PC-3 (cell line): ENCODE data around the gene EXO5. TPM values are rescaled to one million over a fixed set of nuclear protein-coding genes. Genes with fewer than 3 reads are reported as not detected.

Source experiments
- ATAC-seq: fragments of 200-7000 bp; cut with Tn5 transposase; 2 replicates; pipeline ENCODE4 v1.9.1; 2020; ENCODE audit warnings: mild to moderate bottlenecking, moderate library complexity
- BruUV-seq: library from RNA; stranded (reverse); fragments of 400-500 nt; replicated peaks from 2 replicates; lab custom pipeline; 2021; lab: Mats Ljungman, UMichigan
- CTCF ChIA-PET: fragments of 300-600 bp; sonication (Branson Sonifier 250); formaldehyde crosslinking; loops from one replicate; lab custom pipeline; 2022; ENCODE audit warnings: antibody characterized with exemption; lab: Charles Lee
- POLR2A ChIA-PET: fragments of 300-600 bp; sonication (Branson Sonifier 250); formaldehyde crosslinking; loops from one replicate; lab custom pipeline; 2022; ENCODE audit warnings: antibody characterized with exemption; ENCODE audit not compliant: unreplicated experiment; lab: Charles Lee
- DNase-seq: peaks from one replicate; pipeline ENCODE4 v3.0.0-alpha.2; 2015
- H2AFZ ChIP-seq: fragments of 300-600 bp; sonication (generic); 2 replicates; pipeline ENCODE4 v1.6.0; 2016; ENCODE audit warnings: antibody characterized with exemption, low read length
- H3F3A ChIP-seq: fragments of 300-600 bp; sonication (generic); one replicate; pipeline ENCODE4 v1.6.0; 2017; ENCODE audit warnings: antibody characterized with exemption, low read length, control low read depth, mild to moderate bottlenecking; ENCODE audit not compliant: unreplicated experiment
- H3K27ac ChIP-seq: fragments of 300-600 bp; sonication (generic); 2 replicates; pipeline ENCODE4 v1.5.1; 2016; ENCODE audit warnings: mild to moderate bottlenecking, low read length
- H3K27me3 ChIP-seq: fragments of 300-600 bp; sonication (generic); 2 replicates; pipeline ENCODE4 v1.6.1; 2016; ENCODE audit warnings: low read length, mixed read lengths
- H3K36me3 ChIP-seq: fragments of 300-600 bp; sonication (generic); 2 replicates; pipeline ENCODE4 v1.6.1; 2016; ENCODE audit warnings: low read depth, mixed run types, low read length, mixed read lengths
- H3K4me1 ChIP-seq: fragments of 300-600 bp; sonication (generic); 2 replicates; pipeline ENCODE4 v1.5.1; 2016; ENCODE audit warnings: low read length; ENCODE audit not compliant: insufficient read depth
- H3K4me2 ChIP-seq: fragments of 300-600 bp; sonication (generic); 2 replicates; pipeline ENCODE4 v1.6.0; 2016; ENCODE audit warnings: low read length
- H3K4me3 ChIP-seq: fragments of 300-600 bp; sonication (generic); 2 replicates; pipeline ENCODE4 v1.5.1; 2016; ENCODE audit warnings: mild to moderate bottlenecking, low read length, mixed read lengths
- H3K79me2 ChIP-seq: fragments of 300-600 bp; sonication (generic); 2 replicates; pipeline ENCODE4 v1.6.1; 2017; ENCODE audit warnings: low read length, mixed read lengths
- H3K9ac ChIP-seq: fragments of 300-600 bp; sonication (generic); 2 replicates; pipeline ENCODE4 v1.6.0; 2016; ENCODE audit warnings: mild to moderate bottlenecking, low read length
- H3K9me2 ChIP-seq: fragments of 300-600 bp; sonication (generic); replicated peaks from 2 replicates; pipeline ENCODE4 v1.6.1; 2016; ENCODE audit warnings: mixed run types, low read length, mixed read lengths
- H3K9me3 ChIP-seq: fragments of 300-600 bp; sonication (generic); 2 replicates; pipeline ENCODE4 v1.6.1; 2016; ENCODE audit warnings: low read length, mixed read lengths
- H4K20me1 ChIP-seq: fragments of 300-600 bp; sonication (generic); 2 replicates; pipeline ENCODE4 v1.6.1; 2016; ENCODE audit warnings: low read length, mixed read lengths
- CTCF ChIP-seq: fragments of 300-600 bp; sonication (generic); conservative IDR thresholded peaks from 2 replicates; pipeline ENCODE4 v1.5.1; 2017; ENCODE audit warnings: antibody characterized with exemption, low read depth, mild to moderate bottlenecking, low read length
- EZH2 ChIP-seq: fragments of 300-600 bp; sonication (generic); IDR thresholded peaks from one replicate; pipeline ENCODE4 v1.6.1; 2017; ENCODE audit warnings: antibody characterized with exemption, mild to moderate bottlenecking, low read length; ENCODE audit not compliant: unreplicated experiment
- EZH2phosphoT487 ChIP-seq: fragments of 300-600 bp; sonication (generic); IDR thresholded peaks from 2 replicates; pipeline ENCODE4 v1.6.1; 2018; ENCODE audit warnings: mild to moderate bottlenecking, antibody characterized with exemption, low read length, borderline replicate concordance
- intact Hi-C: fragments of 100-400 bp; cut with micrococcal nuclease; formaldehyde crosslinking; loops from 2 replicates; pipeline ENCODE4 v1.9.0; 2023
- total RNA-seq: library from RNA; depleted of rRNA; stranded (reverse); fragments of >200 nt; gene quantifications from 2 replicates; pipeline ENCODE4 v1.2.3, GENCODE V29; 2014

Gene EXO5
- total RNA-seq, 1 experiment from 2014 or later, result 7.4 TPM

- CTCF ChIA-PET, result no interaction called here
- intact Hi-C loops, result no loop called here
- no peaks in the 10 kb centered on the region for H4K20me1 ChIP-seq
- no peak overlapping the region for H3K4me2 ChIP-seq
- H3K27me3 ChIP-seq, result no peaks in the 10 kb centered on the region
- peaks cover 29% of the 10 kb centered on the region for H3K9me3 ChIP-seq
- no peaks in the 10 kb centered on the region for H3K9me2 ChIP-seq
- no peaks in the 10 kb centered on the region for H3K4me1 ChIP-seq
- no peak overlapping the region for H3K27ac ChIP-seq
- H2AFZ ChIP-seq, result no peak overlapping the region
- no peak for TF ChIP-seq EZH2phosphoT487
- TF ChIP-seq EZH2, result no peak
- no peak for TF ChIP-seq CTCF
- H3K4me3 ChIP-seq, result no peak overlapping the region
- no TSS peak for BruUV-seq
- ATAC-seq, result no peak
- no peaks in the 10 kb centered on the region for H3K79me2 ChIP-seq
- DNase-seq, result no peak
- no peak overlapping the region for H3K9ac ChIP-seq
- H3K36me3 ChIP-seq, result no peaks in the 10 kb centered on the region; the same call in 1 of the 2 replicates
- H3F3A ChIP-seq, result no peaks in the 10 kb centered on the region
- POLR2A ChIA-PET, result no interaction called here
Observed at GRCh38 chr1:40477678-40478053, 30.9 kb upstream of the EXO5 start.

GRCh38 chr1:40478276-40478675 is 30.3 kb upstream of the EXO5 start:
- BruUV-seq, result no TSS peak
- Histone ChIP-seq H3K27me3 (no peaks in the 10 kb centered on the region), H2AFZ (no peak overlapping the region), H3K27ac (no peak overlapping the region), H3F3A (no peaks in the 10 kb centered on the region), H3K79me2 (no peaks in the 10 kb centered on the region), H3K4me1 (no peaks in the 10 kb centered on the region), H3K9ac (no peak overlapping the region), H3K36me3 (no peaks in the 10 kb centered on the region; the same call in 1 of the 2 replicates), H3K4me3 (no peak overlapping the region), H3K9me3 (peaks cover 32% of the 10 kb centered on the region), H4K20me1 (no peaks in the 10 kb centered on the region), H3K9me2 (no peaks in the 10 kb centered on the region), H3K4me2 (no peak overlapping the region)
- POLR2A ChIA-PET, result no interaction called here
- ATAC-seq (no peak), DNase-seq (no peak)
- CTCF ChIA-PET, result no interaction called here
- intact Hi-C loops, result no loop called here
- TF ChIP-seq CTCF, result no peak
- no peak for TF ChIP-seq EZH2

- POLR2A ChIA-PET, result no interaction called here
- CTCF ChIA-PET, result no interaction called here
Observed at GRCh38 chr1:40479156-40479555, 29.4 kb upstream of the EXO5 start.

More at GRCh38 chr1:40479156-40479555, 29.4 kb upstream of the EXO5 start:
- no TSS peak for BruUV-seq
- Histone ChIP-seq H3K9me3 (peaks cover 26% of the 10 kb centered on the region), H3K9ac (no peak overlapping the region), H2AFZ (no peak overlapping the region), H3K4me1 (no peaks in the 10 kb centered on the region), H3K4me3 (no peak overlapping the region), H3K27ac (no peak overlapping the region), H3F3A (no peaks in the 10 kb centered on the region), H4K20me1 (no peaks in the 10 kb centered on the region), H3K36me3 (no peaks in the 10 kb centered on the region; the same call in 1 of the 2 replicates), H3K9me2 (no peaks in the 10 kb centered on the region), H3K4me2 (no peak overlapping the region), H3K27me3 (no peaks in the 10 kb centered on the region), H3K79me2 (no peaks in the 10 kb centered on the region)
- no peak for ATAC-seq
- intact Hi-C loops, result no loop called here
- DNase-seq, result no peak
- TF ChIP-seq EZH2, result no peak
- TF ChIP-seq CTCF, result no peak
- TF ChIP-seq EZH2phosphoT487, result no peak
